GM23338 (cell line): ENCODE results near the gene TPCN2. TPM values are rescaled to one million over a fixed set of nuclear protein-coding genes. Genes with fewer than 3 reads are reported as not detected.

Experiments used
- ATAC-seq: fragments of 200-7000 bp; cut with Tn5 transposase; 3 replicates; pipeline ENCODE4 v1.9.1; 2020
- DNase-seq: peaks from one replicate; pipeline ENCODE4 v3.0.0-alpha.2; 2015; ENCODE audit warnings: low spot score
- H2AFZ ChIP-seq: fragments of 200-600 bp; sonication (generic); 2 replicates; pipeline ENCODE4 v1.8.0; 2016; ENCODE audit warnings: antibody characterized with exemption, mild to moderate bottlenecking, moderate library complexity
- H3F3A ChIP-seq: fragments of 200-600 bp; sonication (generic); replicated peaks from 2 replicates; pipeline ENCODE4 v1.8.0; 2017; ENCODE audit warnings: antibody characterized with exemption, mixed run types, low read depth
- H3K27ac ChIP-seq: fragments of 200-600 bp; sonication (generic); 2 replicates; pipeline ENCODE4 v1.6.1; 2016; ENCODE audit warnings: low read depth
- H3K27me3 ChIP-seq: fragments of 200-600 bp; sonication (generic); 2 replicates; pipeline ENCODE4 v1.8.0; 2016; ENCODE audit warnings: mild to moderate bottlenecking, mixed run types, moderate library complexity; ENCODE audit not compliant: insufficient read depth
- H3K36me3 ChIP-seq: fragments of 200-600 bp; sonication (generic); 2 replicates; pipeline ENCODE4 v1.8.0; 2016; ENCODE audit warnings: mild to moderate bottlenecking; ENCODE audit not compliant: insufficient read depth
- H3K4me1 ChIP-seq: fragments of 200-600 bp; sonication (generic); 2 replicates; pipeline ENCODE4 v1.8.0; 2016; ENCODE audit warnings: mild to moderate bottlenecking, moderate library complexity; ENCODE audit not compliant: insufficient read depth
- H3K4me2 ChIP-seq: fragments of 200-600 bp; sonication (generic); 2 replicates; pipeline ENCODE4 v1.7.1; 2017; ENCODE audit warnings: mixed run types
- H3K4me3 ChIP-seq: fragments of 200-600 bp; sonication (generic); 2 replicates; pipeline ENCODE4 v1.6.1; 2016; ENCODE audit warnings: mixed run types
- H3K79me2 ChIP-seq: fragments of 200-600 bp; sonication (generic); replicated peaks from 2 replicates; pipeline ENCODE4 v1.8.0; 2017; ENCODE audit warnings: mild to moderate bottlenecking; ENCODE audit not compliant: insufficient read depth
- H3K9me2 ChIP-seq: fragments of 200-600 bp; sonication (generic); 2 replicates; pipeline ENCODE4 v1.8.0; 2017; ENCODE audit not compliant: insufficient read depth
- H4K20me1 ChIP-seq: fragments of 200-600 bp; sonication (generic); replicated peaks from 2 replicates; pipeline ENCODE4 v1.8.0; 2017; ENCODE audit warnings: mild to moderate bottlenecking; ENCODE audit not compliant: insufficient read depth
- H3K27ac Mint-ChIP-seq: 2 replicates; pipeline ENCODE4 v1.8.0; 2020; ENCODE audit warnings: inconsistent platforms, mild to moderate bottlenecking, moderate library complexity, mixed read lengths
- H3K27me3 Mint-ChIP-seq: 3 replicates; pipeline ENCODE4 v1.8.0; 2022; ENCODE audit warnings: low read depth, mild to moderate bottlenecking, moderate library complexity, mixed read lengths, inconsistent platforms; ENCODE audit not compliant: insufficient read depth, poor library complexity
- H3K36me3 Mint-ChIP-seq: 3 replicates; pipeline ENCODE4 v1.8.0; 2021; ENCODE audit warnings: low read depth, mild to moderate bottlenecking, inconsistent platforms, moderate library complexity, mixed read lengths
- H3K4me1 Mint-ChIP-seq: 3 replicates; pipeline ENCODE4 v1.8.0; 2020; ENCODE audit warnings: mild to moderate bottlenecking, inconsistent platforms, mixed read lengths
- H3K4me3 Mint-ChIP-seq: 3 replicates; pipeline ENCODE4 v1.8.0; 2021; ENCODE audit warnings: moderate library complexity, mild to moderate bottlenecking, inconsistent platforms, mixed read lengths
- H3K9me3 Mint-ChIP-seq: 3 replicates; pipeline ENCODE4 v1.8.0; 2020; ENCODE audit warnings: moderate library complexity, mild to moderate bottlenecking, inconsistent platforms, mixed read lengths
- CREB1 ChIP-seq: fragments of 250-450 bp; sonication (Bioruptor Pico); IDR thresholded peaks from 2 replicates; pipeline ENCODE4 v1.5.0; 2020; ENCODE audit warnings: low read depth, mild to moderate bottlenecking, moderate library complexity
- CTCF ChIP-seq, 2 experiments: fragments of 200-600 bp in 1 of 2; sonication (generic) in 1 of 2; conservative IDR thresholded peaks; 2 replicates each; pipeline versions ENCODE4 v1.5.1 to v1.6.1; 2016 to 2017; ENCODE audit warnings: antibody characterized with exemption in 2 of 2, low read depth in 2 of 2, mild to moderate bottlenecking in 2 of 2, moderate library complexity in 1 of 2
- ETS1 ChIP-seq: IDR thresholded peaks from 2 replicates; pipeline ENCODE4 v1.6.1; 2016; ENCODE audit warnings: antibody characterized with exemption
- EZH2 ChIP-seq: fragments of 200-600 bp; sonication (generic); IDR thresholded peaks from one replicate; pipeline ENCODE4 v1.8.0; 2017; ENCODE audit warnings: antibody characterized with exemption, mild to moderate bottlenecking, low read depth; ENCODE audit not compliant: unreplicated experiment
- EZH2phosphoT487 ChIP-seq: fragments of 200-600 bp; sonication (generic); IDR thresholded peaks from one replicate; pipeline ENCODE4 v1.8.1; 2018; ENCODE audit warnings: antibody characterized with exemption; ENCODE audit not compliant: unreplicated experiment
- JUNB ChIP-seq: IDR thresholded peaks from one replicate; pipeline ENCODE4 v1.6.1; 2016; ENCODE audit warnings: antibody characterized with exemption; ENCODE audit not compliant: unreplicated experiment
- NANOG ChIP-seq: IDR thresholded peaks from 2 replicates; pipeline ENCODE4 v1.6.1; 2016; ENCODE audit warnings: antibody characterized with exemption, borderline replicate concordance
- POLR2AphosphoS5 ChIP-seq: IDR thresholded peaks from 2 replicates; pipeline ENCODE4 v1.6.1; 2016; ENCODE audit warnings: antibody characterized with exemption, low read depth
- REST ChIP-seq: IDR thresholded peaks from one replicate; pipeline ENCODE4 v1.6.1; 2018; ENCODE audit warnings: antibody characterized with exemption; ENCODE audit not compliant: unreplicated experiment
- STAT1 ChIP-seq: IDR thresholded peaks from one replicate; pipeline ENCODE4 v1.6.1; 2016; ENCODE audit warnings: antibody characterized with exemption; ENCODE audit not compliant: unreplicated experiment
- ZNF114 ChIP-seq: fragments of 250-450 bp; sonication (Bioruptor Pico); IDR thresholded peaks from 2 replicates; pipeline ENCODE4 v1.5.0; 2020; ENCODE audit warnings: mild to moderate bottlenecking, moderate library complexity
- ZNF331 ChIP-seq: fragments of 250-450 bp; sonication (Bioruptor Pico); IDR thresholded peaks from 2 replicates; pipeline ENCODE4 v1.5.0; 2020; ENCODE audit warnings: low read depth, mild to moderate bottlenecking, moderate library complexity
- ZNF462 ChIP-seq: fragments of 250-450 bp; sonication (Bioruptor Pico); IDR thresholded peaks from 2 replicates; pipeline ENCODE4 v1.5.0; 2020; ENCODE audit warnings: mild to moderate bottlenecking, moderate library complexity
- polyA plus RNA-seq: library from polyadenylated mRNA; unstranded; fragments of >200 nt; fragmentation: Nextera tagmentation; extraction: Ambion mirVana; gene quantifications from 2 replicates; pipeline ENCODE4 v1.2.1, GENCODE V29; 2016
- total RNA-seq: library from RNA; depleted of rRNA; stranded (reverse); fragments of >200 nt; shearing (Covaris generic); gene quantifications from 2 replicates; pipeline ENCODE4 v1.2.3, GENCODE V29; 2014

TPCN2 gene
- total and polyA plus RNA-seq, 2 experiments from 2014 or later: 5.8 to 14.7 TPM

GRCh38 chr11:69014898-69015549 lies 33.7 kb upstream of the TPCN2 start:
- H3K9me3 Mint-ChIP-seq: peaks cover 3% of the 10 kb centered on the region; the same call in 2 of the 3 replicates
- no peaks in the 10 kb centered on the region; the same call in 1 of the 2 replicates for H3K27me3 ChIP-seq
- no peak for DNase-seq
- no peak overlapping the region for H3K4me3 ChIP-seq
- H3K27me3 Mint-ChIP-seq: peaks cover 23% of the 10 kb centered on the region
- peak overlapping the region; percentile 89; the same call in 1 of the 2 replicates for H3K4me2 ChIP-seq
- H3K4me1 Mint-ChIP-seq: peaks cover 29% of the 10 kb centered on the region
- no peaks in the 10 kb centered on the region for H3F3A ChIP-seq
- peak overlapping the region; percentile 80; the same call in 1 of the 2 replicates for H2AFZ ChIP-seq
- no peaks in the 10 kb centered on the region for H3K79me2 ChIP-seq
- H3K36me3 Mint-ChIP-seq: no peaks in the 10 kb centered on the region; the same call in 2 of the 3 replicates
- TF ChIP-seq STAT1: no peak
- no peak for TF ChIP-seq ZNF462 (CRISPR knock-in tag)
- TF ChIP-seq EZH2: no peak
- no peak for TF ChIP-seq EZH2phosphoT487
- TF ChIP-seq ETS1: no peak
- TF ChIP-seq NANOG: no peak
- no peak for TF ChIP-seq JUNB
- no peak for TF ChIP-seq CTCF (conservative IDR thresholded peaks at IDR 0.05; ENCODE audit: low read depth in 2 of 2)
- no peak for TF ChIP-seq ZNF114
- TF ChIP-seq POLR2AphosphoS5: no peak
- TF ChIP-seq REST: no peak
- TF ChIP-seq CREB1: no peak
- TF ChIP-seq ZNF331: no peak
- H3K27ac ChIP-seq: no peak overlapping the region
- no peak overlapping the region for H3K4me3 Mint-ChIP-seq
- H4K20me1 ChIP-seq: no peaks in the 10 kb centered on the region
- H3K27ac Mint-ChIP-seq: no peak overlapping the region
- H3K36me3 ChIP-seq: no peaks in the 10 kb centered on the region
- ATAC-seq: no peak
- H3K9me2 ChIP-seq: no peaks in the 10 kb centered on the region
- peaks cover 37% of the 10 kb centered on the region for H3K4me1 ChIP-seq
